ENCODE data around the gene MAMSTR.

MAMSTR gene

GRCh38 chr19:48746110-48746509 lies 26.6 kb upstream of the MAMSTR start:
- no peaks in the 10 kb centered on the region for H3K36me3 ChIP-seq (ENCODE audit: control insufficient read depth in 2 of 2, insufficient read depth in 1 of 2, low read length in 2 of 2)
- no peaks in the 10 kb centered on the region for H3K4me1 ChIP-seq (ENCODE audit: control insufficient read depth, insufficient read depth, low read length)
- no peaks in the 10 kb centered on the region for H3K9me3 ChIP-seq (ENCODE audit: control insufficient read depth, insufficient read depth, low read depth, low read length)
- POLR2A ChIA-PET = interaction anchor here (1.4 to 2.5 kb wide), 3 partner anchors 7 to 25 kb away, joined by 6 to 18 read pairs (median 8); no protein-coding TSS in a partner anchor
- no peak overlapping the region for H3K4me3 ChIP-seq (ENCODE audit: low read depth, low read length)
- CTCF ChIA-PET = interaction anchor here (1.5 kb wide), 1 partner anchor 13 kb away, joined by 3 read pairs; no protein-coding TSS in a partner anchor
- H3K27ac ChIP-seq (ENCODE audit: extremely low read depth, low read depth, low read length) = no peak overlapping the region
- TF ChIP-seq SCRT2 (tag by site-specific recombination; IDR thresholded peaks at IDR 0.05) (peak; percentile 70), SCRT1 (tag by site-specific recombination; IDR thresholded peaks at IDR 0.05; ENCODE audit: borderline replicate concordance) (peak; percentile 67), ZNF561 (tag by site-specific recombination; IDR thresholded peaks at IDR 0.05; ENCODE audit: borderline replicate concordance) (no peak)

DNA sequence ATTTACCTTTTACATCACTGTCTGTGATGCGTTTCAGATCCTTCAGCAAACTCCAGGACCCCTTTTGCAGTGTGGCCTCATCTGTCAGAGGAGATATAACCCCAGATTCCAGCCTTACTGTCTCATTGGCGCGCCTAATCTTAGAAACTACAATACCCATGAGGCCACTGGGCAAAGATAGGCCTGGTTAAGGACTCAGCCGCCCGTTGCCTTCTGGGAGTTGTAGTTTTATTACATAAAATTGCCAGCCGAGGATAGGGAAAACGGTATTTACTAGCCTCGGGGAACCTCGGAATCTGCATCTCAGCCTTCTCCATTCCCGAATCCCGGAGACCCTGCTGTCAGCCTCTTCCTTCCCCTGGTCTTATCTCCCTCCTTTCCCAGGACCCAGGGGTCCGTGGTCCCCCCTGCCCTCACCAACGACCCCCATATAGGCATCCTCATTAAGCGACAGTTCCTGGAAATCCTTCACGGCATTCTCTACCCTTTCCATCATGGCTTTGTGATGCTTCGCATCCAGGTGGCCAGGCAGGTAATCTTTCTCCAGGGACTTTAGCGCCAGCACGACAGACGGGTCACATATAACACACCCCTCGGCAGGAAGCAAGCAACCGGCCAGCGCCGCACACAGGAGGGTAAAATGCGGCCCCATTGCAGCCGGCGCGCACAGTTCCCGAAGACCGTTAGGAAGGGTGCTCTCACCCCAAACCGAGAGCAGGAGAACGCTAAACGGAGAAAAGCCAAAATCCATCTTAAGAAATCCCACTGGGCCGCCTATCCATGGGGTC lies 25.9 kb upstream of the MAMSTR start:
- TF ChIP-seq ZBTB17 (tag by site-specific recombination; IDR thresholded peaks at IDR 0.05) (peak; percentile 81), ZNF623 (tag by site-specific recombination; IDR thresholded peaks at IDR 0.05) (no peak), SETDB1 (IDR thresholded peaks at IDR 0.05; ENCODE audit: insufficient read length, low read length) (no peak), TRIM28 (IDR thresholded peaks at IDR 0.05; ENCODE audit: borderline replicate concordance, low read length) (no peak), ZNF354C (tag by site-specific recombination; IDR thresholded peaks at IDR 0.05; ENCODE audit: borderline replicate concordance, low read depth) (no peak), ZFHX2 (tag by site-specific recombination; conservative IDR thresholded peaks at IDR 0.05) (no peak), ZNF621 (tag by site-specific recombination; IDR thresholded peaks at IDR 0.05) (no peak), ZSCAN23 (tag by site-specific recombination; IDR thresholded peaks at IDR 0.05) (no peak), SP3 (tag by site-specific recombination; IDR thresholded peaks at IDR 0.05) (peak; percentile 45; the same call in 1 of the 2 replicates), ZNF19 (tag by site-specific recombination; IDR thresholded peaks at IDR 0.05; ENCODE audit: low read depth) (no peak), ZNF513 (tag by site-specific recombination; IDR thresholded peaks at IDR 0.05) (no peak), ZNF335 (tag by site-specific recombination; conservative IDR thresholded peaks at IDR 0.05) (peak; percentile 60), ATF2 (tag by site-specific recombination; IDR thresholded peaks at IDR 0.05; ENCODE audit: low read depth) (no peak), ZNF184 (tag by site-specific recombination; IDR thresholded peaks at IDR 0.05) (no peak), ZNF169 (tag by site-specific recombination; IDR thresholded peaks at IDR 0.05) (no peak), ZNF837 (tag by site-specific recombination; IDR thresholded peaks at IDR 0.05) (no peak), ZXDB (tag by site-specific recombination; IDR thresholded peaks at IDR 0.05) (0 out of 2 replicates have a peak, but pooled peaks have one; percentile 13), MEIS1 (CRISPR knock-in tag; IDR thresholded peaks at IDR 0.05; ENCODE audit: borderline replicate concordance) (no peak), ZBTB20 (tag by site-specific recombination; IDR thresholded peaks at IDR 0.05) (peak; percentile 60), ZNF362 (tag by site-specific recombination; IDR thresholded peaks at IDR 0.05) (no peak), ZNF76 (tag by site-specific recombination; IDR thresholded peaks at IDR 0.05; ENCODE audit: borderline replicate concordance, low read depth) (peak; percentile 94), ZNF214 (tag by site-specific recombination; IDR thresholded peaks at IDR 0.05; ENCODE audit: borderline replicate concordance) (no peak), ZNF140 (tag by site-specific recombination; IDR thresholded peaks at IDR 0.05) (no peak)
- TF ChIP-seq, protein P1, sequence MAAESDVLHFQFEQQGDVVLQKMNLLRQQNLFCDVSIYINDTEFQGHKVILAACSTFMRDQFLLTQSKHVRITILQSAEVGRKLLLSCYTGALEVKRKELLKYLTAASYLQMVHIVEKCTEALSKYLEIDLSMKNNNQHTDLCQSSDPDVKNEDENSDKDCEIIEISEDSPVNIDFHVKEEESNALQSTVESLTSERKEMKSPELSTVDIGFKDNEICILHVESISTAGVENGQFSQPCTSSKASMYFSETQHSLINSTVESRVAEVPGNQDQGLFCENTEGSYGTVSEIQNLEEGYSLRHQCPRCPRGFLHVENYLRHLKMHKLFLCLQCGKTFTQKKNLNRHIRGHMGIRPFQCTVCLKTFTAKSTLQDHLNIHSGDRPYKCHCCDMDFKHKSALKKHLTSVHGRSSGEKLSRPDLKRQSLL (tag by site-specific recombination; IDR thresholded peaks at IDR 0.05) = no peak
- TF ChIP-seq, protein P2, sequence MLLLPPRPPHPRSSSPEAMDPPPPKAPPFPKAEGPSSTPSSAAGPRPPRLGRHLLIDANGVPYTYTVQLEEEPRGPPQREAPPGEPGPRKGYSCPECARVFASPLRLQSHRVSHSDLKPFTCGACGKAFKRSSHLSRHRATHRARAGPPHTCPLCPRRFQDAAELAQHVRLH (tag by site-specific recombination; IDR thresholded peaks at IDR 0.05) = peak; percentile 42; the same call in 1 of the 2 replicates
- no peak overlapping the region for H3K4me3 ChIP-seq (ENCODE audit: low read depth, low read length)
- POLR2A ChIA-PET = interaction anchor here (1.1 kb wide), 2 partner anchors 25 to 31 kb away, joined by 3 to 4 read pairs; no protein-coding TSS in a partner anchor

More for the DNA sequence above, 25.9 kb upstream of the MAMSTR start:
- CTCF ChIA-PET = no interaction called here
- no peaks in the 10 kb centered on the region for H3K36me3 ChIP-seq (ENCODE audit: control insufficient read depth in 2 of 2, insufficient read depth in 1 of 2, low read length in 2 of 2)
- no peak overlapping the region for H3K27ac ChIP-seq (ENCODE audit: extremely low read depth, low read depth, low read length)
- H3K4me1 ChIP-seq (ENCODE audit: control insufficient read depth, insufficient read depth, low read length) = no peaks in the 10 kb centered on the region
- no peaks in the 10 kb centered on the region for H3K9me3 ChIP-seq (ENCODE audit: control insufficient read depth, insufficient read depth, low read depth, low read length)
